ENCODE results near the gene OR7G1. TPM values are rescaled to one million over a fixed set of nuclear protein-coding genes. Genes with fewer than 3 reads are reported as not detected.

The OR7G1 gene
- total RNA-seq, 1 experiment from 2014 or later = not detected

DNA sequence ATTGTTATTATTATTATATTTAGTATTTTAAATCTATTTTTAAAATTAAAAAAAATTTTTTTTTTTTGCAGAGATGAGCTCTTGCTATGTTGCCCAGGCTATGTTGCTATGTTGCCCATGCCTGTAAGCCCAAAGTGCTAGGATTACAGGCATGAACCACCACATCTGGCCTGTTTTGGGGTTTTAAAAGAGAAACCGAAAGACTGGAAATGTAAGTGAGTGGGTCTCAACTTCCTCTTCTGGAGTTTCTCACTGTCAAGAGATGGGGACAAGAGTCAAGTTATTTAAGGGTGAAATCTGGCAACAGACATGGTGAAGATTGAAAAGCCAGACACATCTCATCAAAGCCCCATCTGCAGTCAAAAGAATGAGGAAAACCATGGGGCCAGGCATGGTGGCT, 15.4 kb upstream of the OR7G1 start:
- ChIA-PET CTCF (no interaction called here), POLR2A (no interaction called here)
- H3K36me3 Mint-ChIP-seq = peaks cover 19% of the 10 kb centered on the region
- DNase-seq (ENCODE audit: low spot score) (no peak), ATAC-seq (no peak)
- H3K4me1 Mint-ChIP-seq = no peaks in the 10 kb centered on the region
- no peak overlapping the region for H3K4me3 Mint-ChIP-seq
- H3K9me3 Mint-ChIP-seq = peaks cover 40% of the 10 kb centered on the region
- TF ChIP-seq ZNF121 (CRISPR knock-in tag; IDR thresholded peaks at IDR 0.05) = no peak
- H3K27me3 Mint-ChIP-seq (ENCODE audit: low read depth) = peaks cover 25% of the 10 kb centered on the region
- H3K27ac Mint-ChIP-seq = no peak overlapping the region

DNA sequence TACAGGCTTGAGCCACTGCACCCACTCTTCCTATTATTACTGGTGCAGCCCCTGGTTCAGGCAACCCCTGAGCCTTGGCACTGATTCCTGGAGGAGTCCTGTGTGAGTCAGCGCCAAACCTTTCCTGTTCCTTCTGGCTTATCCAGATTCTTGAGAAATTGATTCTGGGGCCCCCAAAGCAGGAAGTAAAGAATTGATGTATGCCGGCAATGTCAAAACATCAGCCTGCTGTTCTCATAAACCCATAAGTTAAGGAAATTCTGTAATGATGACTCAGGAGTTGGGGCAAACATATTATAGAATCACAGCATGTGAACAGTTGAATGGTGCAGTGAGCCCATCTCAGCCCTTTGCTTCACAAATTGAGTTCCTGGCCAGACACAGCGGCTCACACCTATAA, 12.6 kb upstream of the OR7G1 start:
- no peak for DNase-seq (ENCODE audit: low spot score)
- Mint-ChIP-seq H3K9me3 (peaks cover 49% of the 10 kb centered on the region), H3K36me3 (peaks cover 27% of the 10 kb centered on the region), H3K4me3 (no peak overlapping the region), H3K27me3 (ENCODE audit: low read depth) (peaks cover 25% of the 10 kb centered on the region), H3K27ac (no peak overlapping the region), H3K4me1 (no peaks in the 10 kb centered on the region)
- ChIA-PET CTCF (no interaction called here), POLR2A (no interaction called here)
- TF ChIP-seq, protein P1, sequence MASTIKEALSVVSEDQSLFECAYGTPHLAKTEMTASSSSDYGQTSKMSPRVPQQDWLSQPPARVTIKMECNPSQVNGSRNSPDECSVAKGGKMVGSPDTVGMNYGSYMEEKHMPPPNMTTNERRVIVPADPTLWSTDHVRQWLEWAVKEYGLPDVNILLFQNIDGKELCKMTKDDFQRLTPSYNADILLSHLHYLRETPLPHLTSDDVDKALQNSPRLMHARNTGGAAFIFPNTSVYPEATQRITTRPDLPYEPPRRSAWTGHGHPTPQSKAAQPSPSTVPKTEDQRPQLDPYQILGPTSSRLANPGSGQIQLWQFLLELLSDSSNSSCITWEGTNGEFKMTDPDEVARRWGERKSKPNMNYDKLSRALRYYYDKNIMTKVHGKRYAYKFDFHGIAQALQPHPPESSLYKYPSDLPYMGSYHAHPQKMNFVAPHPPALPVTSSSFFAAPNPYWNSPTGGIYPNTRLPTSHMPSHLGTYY (CRISPR knock-in tag; IDR thresholded peaks at IDR 0.05) = no peak
- TF ChIP-seq, protein P2, sequence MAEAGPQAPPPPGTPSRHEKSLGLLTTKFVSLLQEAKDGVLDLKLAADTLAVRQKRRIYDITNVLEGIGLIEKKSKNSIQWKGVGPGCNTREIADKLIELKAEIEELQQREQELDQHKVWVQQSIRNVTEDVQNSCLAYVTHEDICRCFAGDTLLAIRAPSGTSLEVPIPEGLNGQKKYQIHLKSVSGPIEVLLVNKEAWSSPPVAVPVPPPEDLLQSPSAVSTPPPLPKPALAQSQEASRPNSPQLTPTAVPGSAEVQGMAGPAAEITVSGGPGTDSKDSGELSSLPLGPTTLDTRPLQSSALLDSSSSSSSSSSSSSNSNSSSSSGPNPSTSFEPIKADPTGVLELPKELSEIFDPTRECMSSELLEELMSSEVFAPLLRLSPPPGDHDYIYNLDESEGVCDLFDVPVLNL (CRISPR knock-in tag; IDR thresholded peaks at IDR 0.05; ENCODE audit: borderline replicate concordance, low read depth) = no peak
- no peak for TF ChIP-seq ZNF263 (CRISPR knock-in tag; IDR thresholded peaks at IDR 0.05; ENCODE audit: low read depth)
- TF ChIP-seq, protein P3, sequence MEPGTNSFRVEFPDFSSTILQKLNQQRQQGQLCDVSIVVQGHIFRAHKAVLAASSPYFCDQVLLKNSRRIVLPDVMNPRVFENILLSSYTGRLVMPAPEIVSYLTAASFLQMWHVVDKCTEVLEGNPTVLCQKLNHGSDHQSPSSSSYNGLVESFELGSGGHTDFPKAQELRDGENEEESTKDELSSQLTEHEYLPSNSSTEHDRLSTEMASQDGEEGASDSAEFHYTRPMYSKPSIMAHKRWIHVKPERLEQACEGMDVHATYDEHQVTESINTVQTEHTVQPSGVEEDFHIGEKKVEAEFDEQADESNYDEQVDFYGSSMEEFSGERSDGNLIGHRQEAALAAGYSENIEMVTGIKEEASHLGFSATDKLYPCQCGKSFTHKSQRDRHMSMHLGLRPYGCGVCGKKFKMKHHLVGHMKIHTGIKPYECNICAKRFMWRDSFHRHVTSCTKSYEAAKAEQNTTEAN (CRISPR knock-in tag; IDR thresholded peaks at IDR 0.05) = no peak
- TF ChIP-seq, protein P4, sequence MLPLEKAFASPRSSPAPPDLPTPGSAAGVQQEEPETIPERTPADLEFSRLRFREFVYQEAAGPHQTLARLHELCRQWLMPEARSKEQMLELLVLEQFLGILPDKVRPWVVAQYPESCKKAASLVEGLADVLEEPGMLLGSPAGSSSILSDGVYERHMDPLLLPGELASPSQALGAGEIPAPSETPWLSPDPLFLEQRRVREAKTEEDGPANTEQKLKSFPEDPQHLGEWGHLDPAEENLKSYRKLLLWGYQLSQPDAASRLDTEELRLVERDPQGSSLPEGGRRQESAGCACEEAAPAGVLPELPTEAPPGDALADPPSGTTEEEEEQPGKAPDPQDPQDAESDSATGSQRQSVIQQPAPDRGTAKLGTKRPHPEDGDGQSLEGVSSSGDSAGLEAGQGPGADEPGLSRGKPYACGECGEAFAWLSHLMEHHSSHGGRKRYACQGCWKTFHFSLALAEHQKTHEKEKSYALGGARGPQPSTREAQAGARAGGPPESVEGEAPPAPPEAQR (CRISPR knock-in tag; IDR thresholded peaks at IDR 0.05) = no peak
- TF ChIP-seq FOXJ3 (CRISPR knock-in tag; IDR thresholded peaks at IDR 0.05; ENCODE audit: borderline replicate concordance) = no peak
- TF ChIP-seq KAT7 (CRISPR knock-in tag; IDR thresholded peaks at IDR 0.05; ENCODE audit: borderline replicate concordance) = no peak
- no peak for TF ChIP-seq ZNF317 (CRISPR knock-in tag; IDR thresholded peaks at IDR 0.05; ENCODE audit: borderline replicate concordance, low read depth)
- no peak for TF ChIP-seq IRF2 (CRISPR knock-in tag; IDR thresholded peaks at IDR 0.05; ENCODE audit: borderline replicate concordance, low read depth)
- no peak for TF ChIP-seq OVOL2 (CRISPR knock-in tag; IDR thresholded peaks at IDR 0.05; ENCODE audit: borderline replicate concordance)
- ATAC-seq = no peak

DNA sequence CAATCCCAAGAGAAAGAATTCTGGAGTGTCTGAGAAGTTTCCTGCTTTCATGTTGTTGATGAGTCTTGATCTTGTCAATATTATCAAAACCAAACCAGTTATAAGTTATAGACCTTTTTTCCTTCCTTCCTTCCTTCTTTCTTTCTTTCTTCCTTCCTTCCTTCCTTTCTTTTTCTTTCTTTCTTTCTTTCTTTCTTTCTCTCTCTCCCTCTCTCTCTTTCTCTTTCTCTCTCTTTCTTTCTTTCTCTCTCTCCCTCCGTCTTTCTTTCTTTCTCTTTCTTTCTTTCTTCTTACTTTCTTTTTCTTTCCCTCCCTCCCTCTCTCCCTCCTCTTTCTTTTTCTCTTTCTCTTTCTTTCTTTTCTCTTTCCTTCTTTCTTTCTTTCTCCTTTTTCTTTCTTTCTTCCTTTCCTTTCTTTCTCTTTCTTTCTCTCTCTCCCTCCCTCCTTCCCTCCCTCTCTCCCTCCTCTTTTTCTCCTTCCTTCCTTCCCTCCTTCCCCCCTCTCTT, 11.4 kb upstream of the OR7G1 start, which contains the start of gene OR7G3:
OR7G3 (minus strand) TSS at position 51 of the 506 bp plus-strand sequence; CDS start at position 51, 0 bp downstream.
- ATAC-seq (no peak), DNase-seq (ENCODE audit: low spot score) (no peak)
- no peak for TF ChIP-seq ELF4 (CRISPR knock-in tag; IDR thresholded peaks at IDR 0.05; ENCODE audit: low read depth)
- TF ChIP-seq, protein P5, sequence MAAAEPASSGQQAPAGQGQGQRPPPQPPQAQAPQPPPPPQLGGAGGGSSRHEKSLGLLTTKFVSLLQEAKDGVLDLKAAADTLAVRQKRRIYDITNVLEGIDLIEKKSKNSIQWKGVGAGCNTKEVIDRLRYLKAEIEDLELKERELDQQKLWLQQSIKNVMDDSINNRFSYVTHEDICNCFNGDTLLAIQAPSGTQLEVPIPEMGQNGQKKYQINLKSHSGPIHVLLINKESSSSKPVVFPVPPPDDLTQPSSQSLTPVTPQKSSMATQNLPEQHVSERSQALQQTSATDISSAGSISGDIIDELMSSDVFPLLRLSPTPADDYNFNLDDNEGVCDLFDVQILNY (CRISPR knock-in tag; IDR thresholded peaks at IDR 0.05) = no peak
- TF ChIP-seq, protein P6, sequence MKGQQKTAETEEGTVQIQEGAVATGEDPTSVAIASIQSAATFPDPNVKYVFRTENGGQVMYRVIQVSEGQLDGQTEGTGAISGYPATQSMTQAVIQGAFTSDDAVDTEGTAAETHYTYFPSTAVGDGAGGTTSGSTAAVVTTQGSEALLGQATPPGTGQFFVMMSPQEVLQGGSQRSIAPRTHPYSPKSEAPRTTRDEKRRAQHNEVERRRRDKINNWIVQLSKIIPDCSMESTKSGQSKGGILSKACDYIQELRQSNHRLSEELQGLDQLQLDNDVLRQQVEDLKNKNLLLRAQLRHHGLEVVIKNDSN (CRISPR knock-in tag; IDR thresholded peaks at IDR 0.05) = no peak
- no peak for TF ChIP-seq HMGA2 (CRISPR knock-in tag; IDR thresholded peaks at IDR 0.05)
- TF ChIP-seq ZNF121 (CRISPR knock-in tag; IDR thresholded peaks at IDR 0.05) = no peak
- TF ChIP-seq OVOL2 (CRISPR knock-in tag; IDR thresholded peaks at IDR 0.05; ENCODE audit: borderline replicate concordance) = no peak
- TF ChIP-seq GABPB1 (CRISPR knock-in tag; IDR thresholded peaks at IDR 0.05) = no peak
- TF ChIP-seq, protein P2 (CRISPR knock-in tag; IDR thresholded peaks at IDR 0.05; ENCODE audit: borderline replicate concordance, low read depth) = no peak
- TF ChIP-seq, protein P7, sequence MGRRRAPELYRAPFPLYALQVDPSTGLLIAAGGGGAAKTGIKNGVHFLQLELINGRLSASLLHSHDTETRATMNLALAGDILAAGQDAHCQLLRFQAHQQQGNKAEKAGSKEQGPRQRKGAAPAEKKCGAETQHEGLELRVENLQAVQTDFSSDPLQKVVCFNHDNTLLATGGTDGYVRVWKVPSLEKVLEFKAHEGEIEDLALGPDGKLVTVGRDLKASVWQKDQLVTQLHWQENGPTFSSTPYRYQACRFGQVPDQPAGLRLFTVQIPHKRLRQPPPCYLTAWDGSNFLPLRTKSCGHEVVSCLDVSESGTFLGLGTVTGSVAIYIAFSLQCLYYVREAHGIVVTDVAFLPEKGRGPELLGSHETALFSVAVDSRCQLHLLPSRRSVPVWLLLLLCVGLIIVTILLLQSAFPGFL (CRISPR knock-in tag; IDR thresholded peaks at IDR 0.05; ENCODE audit: borderline replicate concordance) = no peak
- no peak for TF ChIP-seq ZNF396 (CRISPR knock-in tag; IDR thresholded peaks at IDR 0.05; ENCODE audit: borderline replicate concordance)
- TF ChIP-seq, protein P8, sequence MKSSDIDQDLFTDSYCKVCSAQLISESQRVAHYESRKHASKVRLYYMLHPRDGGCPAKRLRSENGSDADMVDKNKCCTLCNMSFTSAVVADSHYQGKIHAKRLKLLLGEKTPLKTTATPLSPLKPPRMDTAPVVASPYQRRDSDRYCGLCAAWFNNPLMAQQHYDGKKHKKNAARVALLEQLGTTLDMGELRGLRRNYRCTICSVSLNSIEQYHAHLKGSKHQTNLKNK (CRISPR knock-in tag; IDR thresholded peaks at IDR 0.05) = no peak
- Mint-ChIP-seq H3K9me3 (peaks cover 50% of the 10 kb centered on the region), H3K36me3 (peaks cover 30% of the 10 kb centered on the region), H3K27me3 (ENCODE audit: low read depth) (peaks cover 22% of the 10 kb centered on the region), H3K4me3 (no peak within 1 kb of the TSS), H3K4me1 (no peaks in the 10 kb centered on the region), H3K27ac (no peak within 1 kb of the TSS)
- ChIA-PET CTCF (no interaction called here), POLR2A (no interaction called here)
